HUDEP-2 (cell line): Measurements from ENCODE around the gene CCDC38.

Experiments used
- DNase-seq, 76 experiments: peaks; one replicate each; lab custom pipeline; 2025; ENCODE audit not compliant: unreplicated experiment in 76 of 76; lab: John Stamatoyannopoulos, UW

CCDC38 gene

GRCh38 chr12:95838125-95838524 lies 104.3 kb downstream of the CCDC38 start:
- DNase-seq, result no peak

GRCh38 chr12:95837240-95838038 lies 105.0 kb downstream of the CCDC38 start:
- DNase-seq, result no peak

GRCh38 chr12:95836630-95837239 lies 105.7 kb downstream of the CCDC38 start:
- DNase-seq, result no peak

GRCh38 chr12:95836185-95836609 lies 106.2 kb downstream of the CCDC38 start:
- DNase-seq, result no peak

- no peak for DNase-seq
These were observed 107.8 kb downstream of the CCDC38 start for GRCh38 chr12:95834572-95834971.

GRCh38 chr12:95830335-95831089 lies 111.9 kb downstream of the CCDC38 start:
- no peak for DNase-seq

GRCh38 chr12:95829395-95829794 lies 113.0 kb downstream of the CCDC38 start:
- DNase-seq, result no peak

GRCh38 chr12:95820096-95820703 lies 122.2 kb downstream of the CCDC38 start:
- peak in 22 of 76 experiments; percentile 2 to 57 (median 15) for DNase-seq
